M059J (cell line): ENCODE results near the gene ERN1. TPM values are rescaled to one million over a fixed set of nuclear protein-coding genes. Genes with fewer than 3 reads are reported as not detected.
"Not testable (repeated sequence)": the region's sequence is repeated elsewhere in the genome, so short reads cannot be mapped to it uniquely, and the experiment has no call there.

Source experiments
- DNase-seq: peaks from one replicate; pipeline ENCODE4 v3.0.0-alpha.2; 2012; ENCODE audit warnings: low read depth
- total RNA-seq: library from RNA; depleted of rRNA; stranded (reverse); fragments of >200 nt; shearing (Covaris generic); gene quantifications from 2 replicates; pipeline ENCODE4 v1.2.3, GENCODE V29; 2014; rRNA removed

ERN1 gene
- total RNA-seq, result 0.98 and 1.5 TPM in 2 replicates

DNA sequence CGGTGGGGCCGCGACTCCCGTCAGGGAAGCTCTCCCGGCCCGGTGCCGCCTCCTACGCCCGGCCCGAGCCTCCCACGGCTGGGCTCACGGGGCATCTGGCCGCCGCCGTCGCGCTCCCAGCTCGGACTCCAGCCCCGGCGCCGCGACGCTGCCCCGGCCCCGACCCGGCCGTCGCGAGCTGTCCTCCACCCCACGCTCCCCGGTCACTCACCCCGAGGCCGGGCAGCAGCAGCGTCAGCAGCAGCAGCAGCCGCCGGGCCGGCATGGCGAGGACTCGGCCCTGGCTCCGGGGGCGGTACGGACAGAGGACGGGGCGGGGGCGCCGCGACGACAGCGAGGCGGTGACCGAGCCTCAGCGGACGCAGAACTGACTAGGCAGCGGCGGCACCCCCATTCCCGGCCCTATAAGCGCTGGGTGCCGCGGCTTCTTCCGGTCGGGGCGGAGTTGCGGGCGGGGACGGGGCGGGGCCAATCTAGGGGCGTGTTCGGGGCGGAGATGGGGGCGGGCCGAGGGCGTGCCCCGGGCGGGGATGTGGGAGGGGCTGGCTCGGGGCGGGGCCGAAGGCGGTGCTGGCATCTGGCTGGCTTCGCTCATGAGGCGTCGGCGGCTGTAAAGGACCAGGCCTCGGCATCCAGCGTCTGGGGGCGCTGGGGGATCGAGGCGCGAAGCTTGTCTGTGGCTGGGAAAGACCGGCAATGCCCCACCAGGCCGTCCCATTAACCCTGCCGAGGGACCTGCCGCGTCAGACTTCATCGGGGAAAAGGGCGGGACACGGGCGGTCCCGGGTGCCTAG, at the start of gene ERN1:
Gene ERN1, minus strand, starts transcription at position 380 of the 794 bp plus-strand sequence. Its CDS starts 115 bp downstream, at position 265.
- DNase-seq, result peak; percentile 86

DNA sequence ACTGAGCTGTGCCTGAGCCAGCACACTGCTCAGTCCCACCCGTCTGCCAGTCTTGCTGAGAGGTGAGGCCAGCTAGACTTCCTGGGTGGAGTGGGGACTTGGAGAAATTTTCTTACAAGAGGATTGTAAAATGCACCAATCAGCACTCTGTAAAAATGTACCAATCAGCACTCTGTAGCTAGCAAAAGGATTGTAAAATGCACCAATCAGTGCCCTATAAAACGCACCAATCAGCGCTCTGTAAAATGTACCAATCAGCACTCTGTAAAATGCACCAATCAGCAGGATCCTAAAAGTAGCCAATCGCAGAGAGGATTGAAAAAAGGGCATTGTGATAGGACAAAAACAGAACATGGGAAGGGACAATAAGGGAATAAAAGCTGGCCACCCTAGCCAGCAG, 49.1 kb upstream of the ERN1 start:
- DNase-seq, result not testable (repeated sequence)

- DNase-seq, result peak; percentile 7
Observed at GRCh38 chr17:64178011-64178825, 48.3 kb upstream of the ERN1 start.

DNA sequence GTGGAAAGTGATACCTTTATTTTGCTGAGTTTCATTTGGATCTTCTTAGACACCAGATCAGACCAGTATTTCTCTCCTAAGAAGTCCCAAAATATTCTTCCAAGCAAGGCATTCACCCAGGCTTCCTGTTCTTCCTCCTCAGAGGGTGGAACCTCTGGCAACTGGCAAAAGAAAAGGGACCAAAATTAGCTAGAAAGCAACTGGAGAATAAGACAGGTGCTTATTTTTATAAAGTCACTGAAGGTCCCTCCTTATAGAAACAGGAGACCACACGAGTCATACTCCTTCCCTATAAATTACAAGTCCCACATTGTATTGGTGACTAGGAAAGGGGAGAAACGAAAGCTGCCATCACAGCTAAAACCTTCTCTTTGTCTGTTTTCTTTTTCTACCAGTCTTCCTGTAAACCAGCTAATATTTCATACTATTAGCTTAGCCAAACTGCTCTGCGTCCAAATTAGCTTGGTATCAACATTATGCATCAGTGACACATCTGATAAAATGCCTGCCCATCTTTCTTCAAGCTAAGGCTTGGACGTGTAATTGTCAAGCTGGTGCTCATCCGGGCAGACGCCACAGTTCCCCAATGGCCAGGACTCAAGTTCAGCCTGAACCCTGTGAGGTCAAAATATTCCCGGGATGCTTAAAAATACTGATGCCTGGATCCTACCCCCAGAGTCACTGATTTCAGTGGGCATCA, 47.5 kb upstream of the ERN1 start:
- DNase-seq, result no peak

- DNase-seq, result no peak
Observed at GRCh38 chr17:64176556-64176955, 46.6 kb upstream of the ERN1 start.

GRCh38 chr17:64174686-64175456, 44.9 kb upstream of the ERN1 start:
- peak; percentile 16 for DNase-seq

GRCh38 chr17:64173646-64174045, 43.7 kb upstream of the ERN1 start:
- no peak for DNase-seq

DNA sequence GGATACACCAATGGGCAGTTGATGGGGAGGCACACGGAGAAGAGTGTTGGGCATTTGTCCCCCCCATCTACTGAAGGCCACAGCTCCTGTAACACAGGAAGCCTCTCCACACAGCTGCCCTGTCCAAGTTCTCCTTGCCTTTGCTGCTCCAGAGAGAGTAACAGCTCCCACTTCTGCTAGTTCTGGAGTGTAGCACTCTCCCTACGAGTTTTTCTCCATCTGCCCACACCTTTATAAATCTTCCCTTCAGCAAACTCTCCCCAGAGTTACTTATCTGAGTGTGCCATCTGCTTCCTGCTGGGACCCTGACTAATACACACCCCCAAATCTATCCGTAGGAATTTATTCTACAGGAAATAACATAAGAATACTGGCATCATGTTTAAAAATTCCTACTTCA, 42.6 kb upstream of the ERN1 start:
- no peak for DNase-seq

DNA sequence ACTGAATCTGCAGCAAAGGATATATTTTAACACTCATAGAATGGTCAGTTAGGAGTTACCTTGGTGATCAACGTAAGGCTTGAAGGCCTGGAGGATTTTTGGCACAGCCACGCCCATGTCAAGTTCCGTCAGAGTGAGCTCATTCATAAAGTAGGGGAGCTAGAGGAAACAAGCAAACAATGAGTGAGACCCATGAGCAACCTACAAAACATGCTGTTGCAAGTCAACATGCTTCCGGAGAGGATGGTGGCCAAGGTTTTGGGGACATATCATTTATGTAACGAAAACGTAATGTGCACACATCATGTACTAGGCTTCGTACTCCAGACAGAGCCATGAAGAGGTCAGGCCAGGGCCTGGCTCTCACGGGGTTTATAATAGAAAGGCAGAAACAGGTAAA, 41.1 kb upstream of the ERN1 start:
- peak; percentile 25 for DNase-seq

GRCh38 chr17:64170286-64170685, 40.3 kb upstream of the ERN1 start:
- no peak for DNase-seq

- DNase-seq, result not testable (repeated sequence)
Observed at GRCh38 chr17:64167666-64168065, 37.7 kb upstream of the ERN1 start.

DNA sequence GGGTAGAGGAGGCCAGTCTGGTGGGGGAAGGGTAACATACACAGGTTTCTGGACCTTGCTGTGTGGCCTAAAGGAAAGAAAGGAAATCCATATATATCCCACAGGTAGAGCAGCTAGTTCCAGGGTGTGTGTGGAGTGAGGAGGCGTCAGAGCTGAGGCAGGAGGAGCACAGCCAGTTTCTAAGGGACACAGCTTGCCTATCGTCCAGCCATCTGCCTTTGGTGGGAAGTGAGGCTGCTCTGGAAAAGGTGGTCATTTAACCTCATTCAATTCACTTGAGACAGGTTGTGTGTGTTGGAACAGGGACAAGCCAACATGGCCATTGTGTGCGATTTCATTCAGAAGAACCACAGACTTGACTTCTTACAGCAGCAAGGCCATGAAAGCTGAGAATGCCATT, 36.9 kb upstream of the ERN1 start:
- DNase-seq, result no peak

DNA sequence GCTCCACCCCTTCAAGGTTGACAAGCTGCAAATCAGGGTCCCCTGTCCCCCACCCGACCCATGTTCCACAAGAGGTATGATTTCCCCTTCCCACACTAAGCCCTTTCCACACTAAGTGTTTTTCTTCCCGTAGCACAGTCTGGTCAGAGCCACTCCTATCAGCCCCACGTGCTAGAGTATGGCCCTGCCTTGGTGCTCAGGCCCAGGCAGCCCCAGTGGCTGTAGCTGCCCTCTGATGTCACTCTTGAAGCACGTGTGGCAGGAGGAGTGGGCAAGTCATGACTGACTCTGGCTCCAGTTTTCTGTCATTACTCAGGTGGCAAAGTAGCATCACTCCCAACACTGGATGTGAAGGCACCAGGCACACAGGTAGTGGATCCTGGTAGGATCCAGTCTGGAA, 35.4 kb upstream of the ERN1 start:
- no peak for DNase-seq

GRCh38 chr17:64164596-64165285, 34.8 kb upstream of the ERN1 start:
- DNase-seq, result no peak

- DNase-seq, result no peak
Observed at GRCh38 chr17:64163468-64163867, 33.5 kb upstream of the ERN1 start.

DNA sequence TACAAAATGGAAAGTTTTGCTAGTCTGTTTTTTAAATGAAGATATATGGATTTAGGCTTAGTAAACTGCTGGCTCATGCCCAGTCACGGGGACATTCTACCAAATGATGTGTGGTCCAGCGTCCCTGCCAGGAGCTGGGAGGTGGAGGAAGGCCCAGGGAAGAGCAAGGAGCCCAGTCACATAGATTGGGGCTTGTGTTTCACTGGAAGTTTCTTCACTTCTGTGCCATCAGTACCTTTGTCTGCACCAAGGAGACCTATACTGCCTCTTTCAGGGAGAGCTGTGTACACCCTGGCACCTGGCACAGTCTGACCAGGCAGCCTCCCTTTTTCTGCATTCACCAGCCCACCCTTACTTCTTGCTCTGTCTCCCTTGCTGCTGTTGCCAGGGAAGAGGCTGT, 32.6 kb upstream of the ERN1 start:
- no peak for DNase-seq

DNA sequence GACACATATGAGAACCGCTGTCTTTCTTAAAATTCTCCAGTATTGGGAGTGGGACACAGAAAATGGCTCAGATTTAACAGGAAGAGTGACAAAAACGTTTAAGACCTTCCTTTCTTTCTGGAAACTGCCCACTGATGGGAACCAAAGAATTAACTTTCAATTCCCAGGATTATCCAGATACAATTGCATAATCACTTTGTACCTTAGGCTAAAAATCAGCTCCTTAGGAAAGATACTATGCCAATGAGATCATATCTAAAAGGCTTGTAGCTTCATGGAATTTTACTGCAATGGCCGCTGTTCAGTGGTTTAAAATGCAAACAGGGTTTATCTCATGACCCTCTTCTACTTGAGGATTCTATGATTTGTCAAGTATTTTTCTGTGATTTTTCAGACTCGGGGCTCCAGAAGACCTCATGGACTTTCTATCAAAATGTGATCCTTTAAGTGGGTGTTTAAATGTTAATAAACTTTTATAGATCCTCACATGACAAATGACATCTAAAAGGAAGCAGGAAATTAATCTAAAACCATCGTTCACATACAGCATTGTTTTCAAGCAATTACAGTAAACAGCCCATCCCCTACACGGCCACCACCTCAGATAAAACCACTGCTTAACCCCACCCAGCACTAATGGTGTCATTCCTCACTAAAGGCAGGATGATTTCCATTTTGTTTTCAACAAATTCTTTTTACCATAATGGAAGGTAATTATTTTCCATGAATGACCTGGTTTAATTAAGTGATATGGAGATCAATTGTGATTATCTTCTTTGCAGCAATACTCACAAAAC, 31.6 kb upstream of the ERN1 start:
- DNase-seq, result no peak

GRCh38 chr17:64160378-64160777, 30.4 kb upstream of the ERN1 start:
- no peak for DNase-seq

GRCh38 chr17:64158831-64159590, 29.1 kb upstream of the ERN1 start:
- DNase-seq, result no peak
